VCaP (cell line): ENCODE measurements around the gene NRP2.
A peak's percentile ranks its signal among the peaks of the same experiment; 100 is the strongest.

Source experiments
- H3K27ac ChIP-seq: fragments of 450-650 bp; 2 replicates; pipeline ENCODE4 v1.5.1; 2017
- TF ChIP-seq, protein P1 (sequence below): fragments of 450-650 bp; conservative IDR thresholded peaks from 2 replicates; pipeline ENCODE4 v1.5.1; 2017; ENCODE audit warnings: mild to moderate bottlenecking, moderate library complexity

Gene NRP2

DNA sequence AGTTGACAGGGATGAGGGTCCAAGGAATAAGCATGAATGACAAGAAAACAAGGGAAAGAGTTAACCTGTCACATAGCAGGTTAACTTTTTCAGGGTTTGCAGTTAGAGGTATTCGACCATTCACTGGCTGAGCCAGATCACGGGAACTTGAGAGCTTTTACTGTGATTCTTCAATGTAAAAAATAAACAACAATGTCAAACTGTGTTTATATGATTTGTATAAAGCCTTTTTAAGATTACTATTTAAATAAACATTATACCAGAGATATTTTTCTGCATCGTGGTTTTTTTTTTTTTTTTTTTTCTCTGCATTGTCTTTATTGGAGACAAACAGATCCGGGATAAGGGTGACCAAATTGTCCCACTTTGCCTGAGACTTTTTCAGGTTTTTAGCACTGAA lies 115.6 kb downstream of the NRP2 start:
- TF ChIP-seq, protein P1, sequence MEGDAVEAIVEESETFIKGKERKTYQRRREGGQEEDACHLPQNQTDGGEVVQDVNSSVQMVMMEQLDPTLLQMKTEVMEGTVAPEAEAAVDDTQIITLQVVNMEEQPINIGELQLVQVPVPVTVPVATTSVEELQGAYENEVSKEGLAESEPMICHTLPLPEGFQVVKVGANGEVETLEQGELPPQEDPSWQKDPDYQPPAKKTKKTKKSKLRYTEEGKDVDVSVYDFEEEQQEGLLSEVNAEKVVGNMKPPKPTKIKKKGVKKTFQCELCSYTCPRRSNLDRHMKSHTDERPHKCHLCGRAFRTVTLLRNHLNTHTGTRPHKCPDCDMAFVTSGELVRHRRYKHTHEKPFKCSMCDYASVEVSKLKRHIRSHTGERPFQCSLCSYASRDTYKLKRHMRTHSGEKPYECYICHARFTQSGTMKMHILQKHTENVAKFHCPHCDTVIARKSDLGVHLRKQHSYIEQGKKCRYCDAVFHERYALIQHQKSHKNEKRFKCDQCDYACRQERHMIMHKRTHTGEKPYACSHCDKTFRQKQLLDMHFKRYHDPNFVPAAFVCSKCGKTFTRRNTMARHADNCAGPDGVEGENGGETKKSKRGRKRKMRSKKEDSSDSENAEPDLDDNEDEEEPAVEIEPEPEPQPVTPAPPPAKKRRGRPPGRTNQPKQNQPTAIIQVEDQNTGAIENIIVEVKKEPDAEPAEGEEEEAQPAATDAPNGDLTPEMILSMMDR: no peak

DNA sequence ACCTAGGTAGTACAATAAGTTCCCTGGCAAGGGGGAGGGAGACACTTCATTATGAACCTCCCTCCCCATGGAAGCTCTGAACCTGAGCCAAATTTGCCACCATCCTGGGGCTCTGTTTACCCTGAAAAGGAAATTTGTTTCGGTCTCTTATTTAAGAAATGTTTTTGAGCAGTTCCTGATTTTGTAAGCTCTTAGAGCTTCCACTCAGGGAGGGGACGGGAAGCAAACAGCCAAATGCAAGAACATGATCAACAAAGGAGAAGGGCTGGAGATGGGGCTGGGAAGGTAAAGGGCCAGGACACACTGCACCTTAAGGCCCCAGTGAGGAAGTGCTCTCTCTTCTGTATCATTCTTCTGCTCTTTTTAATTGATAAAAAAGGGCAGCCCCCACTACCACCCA lies 117.9 kb downstream of the NRP2 start:
- H3K27ac ChIP-seq: peak overlapping the region; percentile 81
- TF ChIP-seq, protein P1: no peak

More for the DNA sequence above, 115.6 kb downstream of the NRP2 start:
- no peak overlapping the region for H3K27ac ChIP-seq

DNA sequence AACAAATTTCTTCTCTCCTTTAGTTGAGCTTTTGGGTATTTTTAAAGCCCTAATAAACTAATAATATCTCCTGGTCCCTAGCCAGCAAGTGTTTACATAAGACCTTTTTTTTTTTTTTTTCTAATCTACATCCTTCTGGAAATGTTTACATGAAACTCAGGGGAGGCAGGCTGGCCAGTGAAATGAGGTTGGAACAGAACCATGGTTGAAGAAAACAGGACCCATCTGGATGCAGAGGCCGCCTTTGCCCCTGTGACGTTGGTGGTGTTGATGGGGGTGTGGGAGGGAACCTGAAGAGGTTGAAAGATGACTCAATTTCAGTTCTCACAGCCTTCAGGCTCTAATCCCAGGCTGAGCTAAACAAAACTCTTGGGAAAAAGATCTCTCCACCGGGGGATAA lies 118.5 kb downstream of the NRP2 start:
- H3K27ac ChIP-seq: peak overlapping the region; percentile 81
- TF ChIP-seq, protein P1: no peak

DNA sequence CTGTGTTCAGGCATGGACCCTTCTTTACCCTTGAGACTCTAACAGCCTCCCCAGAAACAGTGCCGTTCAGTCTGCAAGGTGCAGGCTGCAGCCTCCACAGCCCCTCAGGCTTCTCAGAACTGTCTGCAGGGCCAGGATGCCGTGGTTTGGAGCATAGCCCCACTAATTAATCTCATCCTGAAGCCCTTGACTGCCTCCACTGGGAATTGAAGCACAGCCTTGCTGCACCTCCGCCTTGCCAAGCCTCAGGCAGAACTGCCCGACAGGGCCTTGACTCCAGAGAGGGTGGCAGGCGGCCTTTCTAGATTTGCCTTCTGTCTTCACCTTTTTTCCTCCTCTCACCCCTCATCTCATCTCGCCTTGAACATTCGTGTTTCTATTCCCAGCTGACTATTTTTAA lies 119.8 kb downstream of the NRP2 start:
- peak overlapping the region; percentile 81; the same call in 1 of the 2 replicates for H3K27ac ChIP-seq
- TF ChIP-seq, protein P1: no peak

DNA sequence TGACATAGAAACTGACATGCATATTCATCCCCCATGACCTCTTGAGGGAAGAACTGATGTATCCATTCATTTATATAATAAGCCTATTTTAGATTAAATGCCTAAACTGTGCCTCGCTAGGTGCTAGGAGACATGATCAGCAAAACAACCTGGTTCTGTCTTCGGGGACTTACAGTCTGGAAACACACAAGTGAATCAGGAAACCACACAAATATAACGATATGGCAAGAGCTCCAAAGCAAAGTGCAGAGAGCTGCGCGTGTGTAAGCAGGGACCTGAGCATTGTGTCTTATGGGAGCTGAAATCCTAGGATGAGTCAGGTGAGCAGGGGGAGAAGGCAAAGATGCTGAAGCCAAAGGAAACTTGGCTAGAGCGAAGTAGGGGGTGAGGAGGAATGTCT lies 120.6 kb downstream of the NRP2 start:
- TF ChIP-seq, protein P1: no peak
- no peak overlapping the region for H3K27ac ChIP-seq

DNA sequence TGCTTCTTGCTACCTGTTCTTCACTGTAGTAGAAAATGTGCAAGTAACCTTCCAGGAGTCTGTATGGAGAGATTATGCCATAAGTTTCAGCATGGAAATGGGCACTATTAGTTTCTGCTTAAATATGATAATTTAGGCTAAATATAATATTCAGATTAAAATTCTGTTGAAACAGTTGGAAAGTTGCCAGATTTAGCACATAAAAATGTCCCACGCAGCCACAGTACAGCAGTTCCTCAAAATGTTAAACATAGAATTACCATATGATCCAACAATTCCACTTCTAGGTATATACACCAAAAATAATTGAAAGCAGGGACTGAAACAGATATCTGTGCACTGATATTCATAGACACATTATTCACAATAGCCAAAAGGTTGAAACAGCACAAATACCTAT lies 121.2 kb downstream of the NRP2 start:
- TF ChIP-seq, protein P1: no peak
- no peak overlapping the region for H3K27ac ChIP-seq

DNA sequence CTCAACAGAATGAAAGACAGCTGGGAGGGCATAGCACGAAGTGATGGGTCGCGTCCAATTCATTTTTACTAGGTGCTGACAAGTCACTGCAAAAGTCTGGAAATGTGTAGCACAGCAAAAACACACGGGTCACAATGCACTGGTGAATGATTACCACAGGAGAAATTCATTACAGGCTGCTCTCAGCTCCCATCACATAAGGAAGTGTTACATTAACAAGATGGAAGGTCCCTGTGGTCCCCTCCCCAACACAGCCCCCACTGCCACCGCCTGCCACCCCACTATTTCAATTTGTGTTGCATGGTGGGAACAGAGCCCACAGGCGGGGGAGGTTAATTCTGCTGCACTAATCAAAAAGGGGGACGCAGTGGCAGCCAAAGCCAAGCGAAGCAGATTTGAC lies 122.8 kb downstream of the NRP2 start:
- TF ChIP-seq, protein P1: no peak
- no peak overlapping the region for H3K27ac ChIP-seq
